IPS-NIHi7 (cell line): ENCODE measurements around the gene TRIM4.
"Not testable (repeated sequence)": the region's sequence is repeated elsewhere in the genome, so short reads cannot be mapped to it uniquely, and the experiment has no call there.

Experiments used
- DNase-seq: peaks from one replicate; pipeline ENCODE4 v3.0.0; 2012; ENCODE audit warnings: mixed read lengths; ENCODE audit errors: extremely low spot score

The TRIM4 gene

DNA sequence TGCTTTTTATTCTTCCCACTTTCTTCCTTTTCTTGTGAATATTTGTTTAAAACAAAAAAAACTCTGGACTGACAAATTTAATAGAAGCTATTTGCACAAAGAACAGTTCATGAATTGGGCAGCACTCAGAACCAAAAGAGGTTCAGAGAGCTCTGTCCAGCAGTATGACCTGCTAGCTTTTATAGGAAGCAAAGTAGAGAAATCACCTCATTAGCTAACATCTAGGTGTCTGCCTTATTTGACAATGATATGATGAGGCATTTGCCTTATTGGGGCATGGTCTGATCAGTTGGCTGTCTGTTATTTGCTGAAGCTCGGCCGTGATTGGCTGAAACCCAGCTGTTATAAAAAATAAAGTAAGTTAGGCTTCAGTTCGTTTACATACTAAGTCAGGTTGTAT lies 819 bp upstream of the TRIM4 start:
- no peak for DNase-seq

- DNase-seq = no peak
Measured at GRCh38 chr7:99919814-99920112, 433 bp upstream of the TRIM4 start.

DNA sequence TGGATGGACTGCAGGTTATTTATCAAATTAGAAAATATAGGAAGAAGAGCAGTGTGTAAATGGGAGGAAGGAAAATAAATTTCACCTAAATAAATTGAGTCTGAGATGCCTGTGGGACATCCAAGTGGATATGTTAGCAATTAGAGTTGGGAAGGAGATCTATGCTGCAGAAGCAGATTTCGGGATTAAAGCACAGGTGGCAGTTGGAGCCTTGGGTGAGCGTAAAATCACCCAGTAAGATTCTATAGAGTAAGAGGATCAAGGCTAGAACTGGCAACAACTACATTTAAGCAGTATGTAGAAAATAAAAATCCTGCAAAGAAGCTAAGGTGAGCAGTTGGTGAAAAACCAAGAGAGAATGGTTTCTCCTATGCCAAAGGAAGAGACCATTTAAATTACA lies 8.4 kb downstream of the TRIM4 start:
- no peak for DNase-seq

GRCh38 chr7:99901581-99901980 lies 17.7 kb downstream of the TRIM4 start:
- no peak for DNase-seq

DNA sequence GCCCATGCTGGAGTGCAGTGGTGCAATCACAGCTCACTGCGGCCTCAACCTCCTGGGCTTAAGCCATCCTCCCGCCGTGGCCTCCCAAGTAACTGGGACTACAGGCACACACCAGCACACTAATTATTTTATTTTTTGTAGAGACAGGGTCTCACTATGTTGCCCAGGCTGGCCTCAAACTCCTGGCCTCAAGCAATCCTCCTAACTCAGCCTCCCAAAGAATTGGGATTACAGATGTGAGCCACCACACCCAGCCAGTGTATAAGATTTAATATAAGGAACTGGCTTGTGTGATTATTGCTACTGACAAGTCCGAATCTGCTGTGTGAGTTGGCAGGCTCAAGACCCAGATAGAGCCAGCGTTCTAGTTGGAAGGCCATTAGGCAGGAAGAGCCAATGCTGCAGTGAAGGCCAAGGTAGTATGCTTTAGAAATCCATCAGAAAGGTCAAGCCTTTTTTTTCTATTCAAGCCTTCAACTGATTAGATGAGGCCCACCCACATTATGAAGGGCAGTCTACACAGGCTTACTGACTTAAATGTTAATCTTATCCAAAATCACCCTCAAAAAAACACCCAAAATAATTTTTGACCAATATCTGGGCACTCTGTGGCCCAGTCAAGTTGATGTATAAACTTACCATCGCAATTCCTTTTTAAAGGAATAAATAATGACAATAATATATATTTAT lies 19.4 kb downstream of the TRIM4 start:
- no peak for DNase-seq

GRCh38 chr7:99898836-99899235 lies 20.5 kb downstream of the TRIM4 start:
- no peak for DNase-seq

- DNase-seq = no peak
Measured at GRCh38 chr7:99898023-99898357, 21.3 kb downstream of the TRIM4 start.

DNA sequence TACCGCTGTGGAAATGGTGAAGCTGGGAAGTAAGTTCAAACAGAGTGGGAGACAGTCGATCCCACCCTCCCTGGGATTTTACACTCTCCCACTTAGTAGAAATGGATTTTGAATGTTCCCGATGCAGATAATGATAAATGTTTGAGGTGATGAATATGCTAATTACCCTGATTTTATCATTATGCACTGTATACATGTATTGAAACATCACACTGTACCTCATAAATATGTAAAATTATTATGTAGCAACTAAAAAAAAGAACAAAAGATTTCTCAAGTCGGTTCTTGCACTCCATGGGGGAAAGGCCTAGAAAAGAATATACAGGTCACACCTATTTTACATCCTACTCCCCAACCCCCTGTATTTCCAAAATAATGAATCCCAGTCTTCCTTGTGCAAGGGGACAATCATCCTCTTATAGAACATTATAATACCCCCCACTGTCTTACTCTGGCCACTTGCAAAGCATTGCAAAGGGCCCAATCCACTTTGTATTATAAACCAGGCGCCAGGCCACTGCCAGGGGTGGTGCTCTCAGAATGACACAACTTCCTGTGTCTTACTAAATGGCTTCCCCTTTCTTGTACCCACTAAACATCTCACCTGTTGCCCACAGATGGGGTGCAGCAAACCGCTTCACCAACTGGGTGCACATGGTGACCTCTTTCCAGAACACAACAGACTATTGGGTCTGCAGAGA lies 21.9 kb downstream of the TRIM4 start:
- DNase-seq = no peak

DNA sequence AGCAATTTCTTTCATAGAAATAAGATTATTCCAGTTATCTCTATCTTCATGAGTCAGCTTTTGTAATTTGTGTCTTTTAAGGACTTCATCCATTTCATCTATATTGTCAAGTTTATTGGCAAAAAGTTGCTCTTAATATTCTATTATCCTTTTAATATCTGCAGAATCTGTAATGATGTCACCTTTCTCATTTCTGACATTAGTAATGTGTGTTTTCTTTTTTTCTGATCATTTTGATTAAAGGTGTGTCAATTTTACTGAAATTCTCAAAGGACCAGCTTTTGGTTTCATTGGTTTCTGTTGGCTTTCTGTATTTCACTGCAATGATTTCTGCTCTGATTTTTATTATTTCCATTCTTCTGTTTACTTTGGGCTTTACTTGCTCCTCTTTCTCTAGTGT lies 24.6 kb downstream of the TRIM4 start:
- DNase-seq = no peak

GRCh38 chr7:99893280-99893679 lies 26.1 kb downstream of the TRIM4 start:
- DNase-seq = no peak

- not testable (repeated sequence) for DNase-seq
Measured at GRCh38 chr7:99890348-99890747, 29.0 kb downstream of the TRIM4 start.

DNA sequence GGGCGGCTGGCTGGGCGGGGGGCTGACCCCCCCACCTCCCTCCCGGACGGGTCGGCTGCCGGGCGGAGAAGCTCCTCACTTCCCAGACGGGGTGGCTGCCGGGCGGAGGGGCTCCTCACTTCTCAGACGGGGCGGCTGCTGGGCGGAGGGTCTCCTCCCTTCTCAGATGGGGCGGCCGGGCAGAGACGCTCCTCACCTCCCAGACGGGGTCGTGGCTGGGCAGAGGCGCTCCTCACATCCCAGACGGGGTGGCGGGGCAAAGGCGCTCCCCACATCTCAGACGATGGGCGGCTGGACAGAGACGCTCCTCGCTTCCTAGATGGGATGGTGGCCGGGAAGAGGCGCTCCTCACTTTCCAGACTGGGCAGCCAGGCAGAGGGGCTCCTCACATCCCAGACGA lies 31.0 kb downstream of the TRIM4 start:
- not testable (repeated sequence) for DNase-seq

DNA sequence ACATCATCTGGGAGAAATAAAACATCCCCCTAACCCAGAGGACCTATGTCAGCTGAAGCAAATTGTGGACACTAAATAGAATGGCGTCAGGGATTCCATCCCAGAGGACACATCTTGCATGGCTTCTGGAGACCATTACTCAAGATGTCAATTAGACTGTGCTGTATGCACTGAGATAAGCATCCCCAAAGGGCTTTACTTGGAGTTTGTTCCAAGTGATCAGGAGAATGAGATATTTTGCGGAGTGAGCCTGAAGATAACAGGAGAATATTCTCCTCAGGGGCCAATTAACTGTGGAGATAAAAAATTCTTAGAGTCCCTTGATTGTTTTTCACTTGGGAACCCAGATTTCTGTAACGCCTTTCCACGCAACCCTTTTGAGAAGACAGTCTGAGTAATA lies 38.0 kb downstream of the TRIM4 start:
- DNase-seq = no peak

- no peak for DNase-seq
Measured at GRCh38 chr7:99876933-99877332, 42.4 kb downstream of the TRIM4 start, which contains the start of gene OR2AE1. OR2AE1 (minus strand) TSS chr7:99877033; CDS start chr7:99877033, 0 bp downstream.

DNA sequence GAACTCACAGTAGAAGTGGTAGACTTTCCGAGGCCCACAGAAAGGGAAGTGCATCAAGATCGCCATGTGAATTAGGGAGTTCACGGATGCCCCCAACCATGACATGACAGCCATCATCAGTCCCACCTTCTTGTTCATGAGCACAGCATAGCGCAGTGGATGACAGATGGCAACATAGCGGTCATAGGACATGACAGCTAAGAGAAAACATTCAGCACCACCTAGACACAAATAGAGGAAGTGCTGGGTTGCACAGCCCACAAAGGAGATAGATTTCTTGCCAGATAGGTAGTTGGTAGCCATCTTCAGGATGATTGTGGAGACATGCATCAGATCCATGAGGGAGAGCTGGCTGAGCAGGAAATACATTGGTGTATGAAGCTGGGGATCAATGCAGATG lies 42.8 kb downstream of the TRIM4 start:
- no peak for DNase-seq

- DNase-seq = no peak
Measured at GRCh38 chr7:99868246-99868645, 51.1 kb downstream of the TRIM4 start.

DNA sequence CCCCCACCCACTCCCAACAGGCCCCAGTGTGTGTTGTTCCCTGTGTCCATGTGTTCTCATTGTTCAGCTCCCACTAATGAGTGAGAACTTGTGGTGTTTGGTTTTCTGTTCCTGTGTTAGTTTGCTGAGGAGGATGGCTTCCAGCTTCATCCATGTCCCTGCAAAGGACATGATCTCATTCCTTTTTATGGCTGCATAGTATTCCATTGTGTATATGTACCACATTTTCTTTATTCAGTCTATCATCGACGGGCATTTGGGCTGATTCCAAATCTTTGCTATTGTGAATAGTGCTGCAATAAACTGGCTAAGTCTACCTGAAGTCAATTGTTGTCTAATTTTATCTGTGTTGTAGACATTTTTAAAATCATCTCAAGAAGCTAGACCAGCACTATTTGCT lies 51.9 kb downstream of the TRIM4 start:
- DNase-seq = not testable (repeated sequence)

- no peak for DNase-seq
Measured at GRCh38 chr7:99863847-99864440, 55.4 kb downstream of the TRIM4 start.

GRCh38 chr7:99860281-99861127 lies 58.8 kb downstream of the TRIM4 start:
- DNase-seq = no peak

DNA sequence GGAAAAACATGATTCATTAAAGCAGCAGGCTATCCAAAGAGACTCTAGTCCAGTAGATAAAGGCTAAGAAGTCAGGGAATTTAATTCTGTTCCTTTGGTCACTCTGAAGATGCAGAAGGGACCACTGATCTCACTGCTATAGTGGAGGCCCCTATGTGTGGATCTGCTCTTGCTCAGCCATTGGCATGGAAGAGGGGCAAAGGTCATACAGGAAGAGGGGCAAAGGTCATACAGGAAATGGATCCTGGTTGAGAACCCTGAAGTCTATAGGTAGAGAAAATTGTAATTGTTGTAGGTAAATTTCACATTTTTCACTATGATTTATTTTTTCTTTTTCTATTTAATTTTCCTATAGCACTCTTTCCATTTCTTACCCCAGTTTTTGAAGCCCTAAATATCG lies 64.1 kb downstream of the TRIM4 start:
- no peak for DNase-seq

DNA sequence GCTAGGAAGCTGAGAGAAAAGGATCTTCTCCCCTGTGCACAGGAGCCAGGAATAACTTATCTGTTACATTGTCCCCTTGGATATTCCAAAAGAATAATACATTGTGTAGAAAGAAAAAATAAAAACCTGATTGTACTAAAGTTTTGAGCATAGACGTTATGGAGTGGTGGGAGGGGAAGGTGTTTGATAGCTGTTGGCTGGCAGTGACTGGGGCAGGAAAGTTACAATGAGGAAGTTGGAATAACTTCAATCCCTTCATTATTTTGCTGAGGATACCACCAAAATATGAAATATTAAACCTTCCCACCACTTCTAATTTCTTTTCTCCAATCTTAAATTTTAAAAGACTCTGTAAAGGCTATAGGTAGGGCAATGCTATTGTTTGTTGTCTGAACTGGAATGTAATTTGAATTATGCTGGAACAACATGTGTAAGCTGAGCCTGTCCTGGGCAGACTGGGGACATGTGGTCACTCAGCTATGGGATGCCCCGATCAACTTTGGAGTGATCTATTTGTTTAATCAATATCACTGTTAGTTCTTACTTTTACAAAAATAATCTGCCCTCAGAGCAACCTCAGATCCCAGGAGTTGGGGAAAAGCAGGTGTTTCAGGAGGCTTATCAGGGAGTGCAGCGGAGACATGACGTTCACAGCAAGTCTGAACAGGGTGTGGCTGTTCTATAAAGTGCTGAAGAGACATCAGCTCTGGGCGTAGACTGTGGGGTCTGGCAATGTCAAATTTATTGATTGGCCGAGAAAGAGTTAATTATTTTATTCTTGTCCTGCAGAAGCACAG lies 70.7 kb downstream of the TRIM4 start:
- DNase-seq = no peak

DNA sequence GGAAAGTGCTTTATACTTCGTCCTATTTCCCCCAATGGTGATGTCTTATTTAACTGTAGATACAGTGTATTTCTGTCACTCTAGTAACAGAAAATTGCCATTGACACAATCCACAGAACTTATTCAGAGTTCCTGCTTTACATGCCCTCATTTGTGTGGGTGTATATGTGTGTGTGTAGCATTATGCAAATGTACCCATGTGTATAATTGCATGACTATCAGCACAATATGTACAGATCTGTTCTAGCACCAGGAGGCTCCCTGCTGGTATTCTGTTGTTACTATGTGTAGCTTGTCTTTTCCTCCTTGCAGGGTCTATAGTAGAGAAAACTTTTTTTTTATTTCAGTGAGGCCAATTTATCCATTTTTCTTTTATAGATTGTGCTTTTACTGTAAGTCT lies 75.0 kb downstream of the TRIM4 start:
- DNase-seq = no peak
